Measurements from ENCODE around the gene KBTBD12. TPM values are rescaled to one million over a fixed set of nuclear protein-coding genes. Genes with fewer than 3 reads are reported as not detected.

The KBTBD12 gene
- total and polyA plus RNA-seq, 2 of the 13 experiments (the other 11 are each of a cell fraction or from before 2014, with no cell fraction given): not detected

GRCh38 chr3:127959873-127960272 lies 44.8 kb downstream of the KBTBD12 start (continued):
- TF ChIP-seq RAD21 (CRISPR knock-in tag; IDR thresholded peaks at IDR 0.05) (peak; percentile 26; the same call in 1 of the 2 replicates), ZNF20 (CRISPR knock-in tag; IDR thresholded peaks at IDR 0.05) (no peak), KDM1A (CRISPR knock-in tag; IDR thresholded peaks at IDR 0.05) (no peak), ARID2 (CRISPR knock-in tag; IDR thresholded peaks at IDR 0.05; ENCODE audit: borderline replicate concordance) (no peak), STAG1 (CRISPR knock-in tag; IDR thresholded peaks at IDR 0.05) (peak; percentile 70), GFI1 (CRISPR knock-in tag; IDR thresholded peaks at IDR 0.05; ENCODE audit: borderline replicate concordance) (no peak)

- no peak for FAIRE-seq
- Histone ChIP-seq H3K4me1 (ENCODE audit: insufficient read depth, low read length) (peaks cover 11% of the 10 kb centered on the region), H3K27me3 (ENCODE audit: control insufficient read depth in 1 of 2, insufficient read depth in 2 of 2, low read length in 2 of 2) (0 out of 5 replicates have a peak, but pooled peaks cover 0 to 8% of the 10 kb centered on the region in 2 experiments), H3K79me2 (ENCODE audit: insufficient read depth, low read length) (no peaks in the 10 kb centered on the region), H4K20me1 (ENCODE audit: insufficient read depth, low read length) (no peaks in the 10 kb centered on the region), H3K9ac (ENCODE audit: insufficient read depth, low read depth, low read length) (no peak overlapping the region), H3K9me3 (ENCODE audit: low read length) (no peaks in the 10 kb centered on the region), H2AFZ (ENCODE audit: low read length) (no peak overlapping the region), H3K4me2 (ENCODE audit: low read depth, low read length) (no peak overlapping the region), H3K4me3 (replicated peaks in 1 of 3; ENCODE audit: insufficient read depth in 1 of 3, low read depth in 2 of 3, low read length in 3 of 3) (no peak overlapping the region), H3K27ac (ENCODE audit: extremely low read length, insufficient read depth, low read length) (no peak overlapping the region), H3K36me3 (replicated peaks in 1 of 2; ENCODE audit: control insufficient read depth in 1 of 2, insufficient read depth in 2 of 2, low read length in 2 of 2) (no peaks in the 10 kb centered on the region)
- POLR2A ChIA-PET: no interaction called here
- ATAC-seq: no peak
- DNase-seq (ENCODE audit: low spot score): no peak
- intact Hi-C loops (cut with micrococcal nuclease; ENCODE audit: unreplicated experiment) (no loop called here), in situ Hi-C loops (cut with HindIII; ENCODE audit: extremely low pct_ligation_motif_present, low pct_unique_long_range_greater_than_20kb) (loop anchor here (10.0 kb wide), 2 partner anchors 106 to 276 kb away; no protein-coding TSS in a partner anchor)
- CTCF ChIA-PET (ENCODE audit: low intra/inter-chr PET ratio, low total read pairs): interaction anchor here (0.7 to 1.4 kb wide), 2 partner anchors 107 to 270 kb away, joined by 3 to 5 read pairs; no protein-coding TSS in a partner anchor
- no TSS peak for BruUV-seq (replicated peaks)
- no peak for TF ChIP-seq ETV6 (CRISPR knock-in tag; conservative IDR thresholded peaks at IDR 0.05)
- TF ChIP-seq ZFY (CRISPR knock-in tag; IDR thresholded peaks at IDR 0.05): no peak
- TF ChIP-seq MIXL1 (CRISPR knock-in tag; IDR thresholded peaks at IDR 0.05): no peak
- TF ChIP-seq ZNF772 (CRISPR knock-in tag; IDR thresholded peaks at IDR 0.05): no peak
- 49% methylated on average over 4 of the region's 4 CpGs for WGBS (ENCODE audit: low lambda C conversion rate)
Measured at GRCh38 chr3:127960421-127960965, 45.5 kb downstream of the KBTBD12 start.

Measured in HepG2 (cell line).